GM18868 (cell line): ENCODE measurements around the gene PXYLP1.
"Not testable (repeated sequence)": the region's sequence is repeated elsewhere in the genome, so short reads cannot be mapped to it uniquely, and the experiment has no call there.

Experiments used
- ATAC-seq: cut with Tn5 transposase; IDR thresholded peaks from one replicate; pipeline ENCODE4 v1.9.1; 2021; ENCODE audit warnings: mild to moderate bottlenecking, moderate library complexity; ENCODE audit not compliant: unreplicated experiment

PXYLP1 gene

DNA sequence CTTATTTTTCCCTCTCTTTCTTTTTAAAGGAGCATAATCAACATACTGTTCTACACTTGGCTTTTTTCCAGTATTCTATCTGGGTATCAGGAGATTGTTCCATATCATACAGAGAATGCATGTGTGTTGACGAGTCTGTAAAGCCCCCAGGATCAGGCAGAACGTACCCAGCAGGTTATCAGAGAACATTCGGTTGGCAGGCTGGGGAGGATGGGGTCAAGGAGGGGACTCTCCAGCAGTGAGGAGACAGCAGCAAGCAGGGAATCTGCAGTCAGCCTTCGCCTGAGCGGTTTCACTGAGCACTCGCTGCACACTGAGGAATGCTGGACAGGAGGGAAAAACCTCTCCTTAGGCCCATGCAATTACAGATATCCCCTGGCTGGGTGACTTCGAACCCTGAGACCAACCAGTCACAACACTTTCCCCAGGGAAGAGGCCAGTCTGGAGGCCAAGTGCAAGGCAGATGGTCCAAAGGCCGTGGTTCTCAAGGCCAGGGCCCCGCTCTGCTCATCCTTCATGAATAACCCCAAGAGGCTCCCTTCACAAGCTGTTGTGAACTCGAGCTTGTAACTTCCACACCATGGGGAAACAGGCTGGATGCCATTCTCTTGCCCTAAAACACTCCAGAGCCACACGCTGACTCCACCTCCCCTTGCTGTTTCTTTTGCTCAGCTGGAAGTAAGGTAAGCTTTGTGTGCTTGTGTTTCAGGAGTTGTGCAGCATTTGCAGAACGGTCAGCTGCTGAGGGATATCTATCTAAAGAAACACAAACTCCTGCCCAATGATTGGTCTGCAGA lies 60.1 kb downstream of the PXYLP1 start:
- ATAC-seq: no peak

DNA sequence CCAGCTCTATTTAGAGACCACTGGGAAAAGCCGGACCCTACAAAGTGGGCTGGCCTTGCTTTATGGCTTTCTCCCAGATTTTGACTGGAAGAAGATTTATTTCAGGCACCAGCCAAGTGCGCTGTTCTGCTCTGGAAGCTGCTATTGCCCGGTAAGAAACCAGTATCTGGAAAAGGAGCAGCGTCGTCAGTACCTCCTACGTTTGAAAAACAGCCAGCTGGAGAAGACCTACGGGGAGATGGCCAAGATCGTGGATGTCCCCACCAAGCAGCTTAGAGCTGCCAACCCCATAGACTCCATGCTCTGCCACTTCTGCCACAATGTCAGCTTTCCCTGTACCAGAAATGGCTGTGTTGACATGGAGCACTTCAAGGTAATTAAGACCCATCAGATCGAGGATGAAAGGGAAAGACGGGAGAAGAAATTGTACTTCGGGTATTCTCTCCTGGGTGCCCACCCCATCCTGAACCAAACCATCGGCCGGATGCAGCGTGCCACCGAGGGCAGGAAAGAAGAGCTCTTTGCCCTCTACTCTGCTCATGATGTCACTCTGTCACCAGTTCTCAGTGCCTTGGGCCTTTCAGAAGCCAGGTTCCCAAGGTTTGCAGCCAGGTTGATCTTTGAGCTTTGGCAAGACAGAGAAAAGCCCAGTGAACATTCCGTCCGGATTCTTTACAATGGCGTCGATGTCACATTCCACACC lies 60.9 kb downstream of the PXYLP1 start:
- no peak for ATAC-seq

DNA sequence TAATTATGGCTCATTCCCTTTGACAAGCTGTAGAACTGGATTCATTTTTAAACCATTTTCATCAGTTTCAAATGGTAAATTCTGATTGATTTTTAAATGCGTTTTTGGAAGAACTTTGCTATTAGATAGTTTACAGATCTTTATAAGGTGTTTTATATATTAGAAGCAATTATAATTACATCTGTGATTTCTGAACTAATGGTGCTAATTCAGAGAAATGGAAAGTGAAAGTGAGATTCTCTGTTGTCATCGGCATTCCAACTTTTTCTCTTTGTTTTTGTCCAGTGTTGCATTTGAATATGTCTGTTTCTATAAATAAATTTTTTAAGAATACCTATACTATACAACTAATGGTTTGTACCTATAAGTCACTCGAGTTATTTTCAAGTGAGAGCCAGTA lies 62.7 kb downstream of the PXYLP1 start:
- no peak for ATAC-seq

DNA sequence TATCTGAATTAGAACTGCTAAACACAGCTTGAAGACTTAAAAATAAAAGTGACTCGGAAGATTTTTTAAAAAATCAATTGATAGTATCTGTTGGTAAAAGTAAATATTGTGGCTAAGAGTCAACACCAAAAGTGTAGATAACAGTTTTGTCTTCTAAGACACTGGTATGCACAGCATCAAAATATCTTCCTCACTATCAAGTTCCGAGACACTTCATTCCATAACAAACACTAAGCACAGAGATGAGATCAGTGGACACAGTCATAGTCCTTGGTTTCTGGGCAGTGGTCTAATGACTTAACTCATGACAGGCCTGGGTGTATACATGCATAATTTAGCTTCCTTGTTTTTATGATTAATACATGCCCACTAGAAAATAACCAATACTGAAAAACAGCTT lies 63.2 kb downstream of the PXYLP1 start:
- no peak for ATAC-seq

DNA sequence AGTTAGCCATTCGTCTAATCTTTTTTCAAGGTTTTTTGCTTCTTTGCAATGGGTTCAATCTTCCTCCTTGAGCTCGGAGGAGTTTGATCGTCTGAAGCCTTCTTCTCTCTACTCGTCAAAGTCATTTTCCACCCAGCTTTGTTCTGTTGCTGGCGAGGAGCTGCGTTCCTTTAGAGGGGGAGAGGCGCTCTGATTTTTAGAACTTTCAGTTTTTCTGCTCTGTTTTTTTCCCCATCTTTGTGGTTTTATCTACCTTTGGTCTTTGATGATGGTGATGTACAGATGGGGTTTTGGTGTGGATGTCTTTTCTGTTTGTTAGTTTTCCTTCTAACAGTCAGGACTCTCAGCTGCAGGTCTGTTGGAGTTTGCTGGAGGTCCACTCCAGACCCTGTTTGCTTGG lies 68.8 kb downstream of the PXYLP1 start:
- not testable (repeated sequence) for ATAC-seq

DNA sequence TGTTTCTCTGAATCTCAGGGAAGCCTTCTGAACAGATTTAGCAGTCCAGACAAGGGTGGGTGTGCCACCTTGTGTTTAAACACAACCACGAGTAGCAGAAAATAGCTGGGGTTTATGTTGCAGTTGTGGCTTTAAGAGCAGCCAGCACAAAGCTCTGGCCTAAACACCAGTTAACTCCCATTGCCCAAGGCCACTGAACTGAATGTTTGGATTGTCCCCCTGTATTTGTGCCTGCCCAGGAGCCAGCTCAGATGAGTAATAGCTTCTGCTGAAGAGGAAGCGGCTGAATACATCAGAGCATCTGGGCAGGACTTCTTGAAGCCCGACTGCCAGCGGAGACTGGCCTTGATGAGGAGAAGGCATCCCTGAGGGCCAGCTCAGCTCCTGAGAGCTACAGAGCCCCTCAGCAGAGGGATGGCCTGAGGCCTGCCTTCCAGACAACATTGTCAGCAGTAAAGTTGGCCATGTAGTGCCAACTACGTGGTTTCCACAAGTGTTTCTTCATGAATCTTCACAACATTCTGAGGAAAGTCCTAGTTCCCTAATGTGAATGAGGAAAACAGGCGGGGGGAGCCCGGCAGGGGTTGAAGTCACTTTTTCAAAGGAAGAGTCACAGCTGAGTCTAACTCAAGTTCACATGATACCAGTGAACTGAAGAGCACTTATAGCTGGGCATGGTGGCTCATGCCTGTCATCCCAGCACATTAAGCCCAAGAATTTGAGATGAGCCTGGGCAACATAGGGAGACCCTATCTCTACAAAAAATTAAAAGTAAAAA lies 70.9 kb downstream of the PXYLP1 start:
- no peak for ATAC-seq

DNA sequence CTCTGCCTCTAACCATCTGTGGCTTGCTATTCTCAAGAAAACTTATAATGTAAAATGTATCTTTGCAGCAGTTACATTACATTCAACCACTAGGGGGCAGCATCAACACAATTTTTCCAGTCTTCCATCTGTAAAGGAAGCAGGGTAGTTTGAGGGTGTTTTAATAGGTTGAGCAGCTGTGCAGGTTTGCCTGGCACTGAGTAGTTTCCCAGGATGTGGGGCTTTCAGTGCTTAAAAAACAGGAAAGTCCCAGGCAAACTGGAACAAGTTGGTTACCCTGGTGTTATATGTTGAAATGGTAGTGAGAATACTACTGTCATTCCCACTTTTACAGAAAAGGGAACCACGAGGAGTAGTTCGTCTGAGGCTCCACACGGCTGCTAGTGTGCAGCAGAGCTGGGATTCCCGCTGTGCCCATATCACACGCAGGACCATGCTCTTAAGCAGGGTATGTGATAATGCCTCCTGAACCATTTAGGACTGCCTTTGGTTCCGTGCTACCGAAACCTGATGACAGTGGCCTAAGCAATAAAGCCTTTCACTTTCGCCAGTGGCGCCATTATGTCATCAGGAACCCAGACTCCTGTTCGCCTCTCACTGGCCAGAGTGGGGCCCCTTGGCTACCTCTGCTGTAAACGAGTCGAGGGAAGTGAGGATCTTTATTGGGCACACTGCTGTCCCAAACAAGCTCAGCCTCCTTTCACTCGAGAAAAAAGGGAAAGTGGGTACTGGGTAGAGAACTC lies 72.0 kb downstream of the PXYLP1 start:
- ATAC-seq: peak; percentile 81

DNA sequence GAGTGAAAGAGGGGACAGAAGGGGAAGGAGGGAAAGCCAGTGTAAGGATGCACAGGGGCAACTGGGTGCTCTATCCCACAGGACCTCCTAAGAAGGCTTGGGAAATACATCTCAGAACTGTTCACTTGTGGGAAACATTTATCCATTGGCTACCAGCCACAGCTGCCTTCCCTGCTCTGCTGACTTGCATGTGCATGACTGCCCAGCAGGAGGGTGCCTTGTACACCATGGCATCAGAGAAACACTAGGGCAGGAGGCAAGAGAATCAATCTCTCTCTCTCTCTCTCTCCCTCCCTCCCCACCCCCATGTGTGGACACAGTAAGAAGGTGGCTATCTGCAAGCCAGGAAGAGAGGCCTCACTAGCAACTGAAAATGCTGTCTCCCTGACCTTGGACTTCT lies 73.8 kb downstream of the PXYLP1 start:
- ATAC-seq: no peak

DNA sequence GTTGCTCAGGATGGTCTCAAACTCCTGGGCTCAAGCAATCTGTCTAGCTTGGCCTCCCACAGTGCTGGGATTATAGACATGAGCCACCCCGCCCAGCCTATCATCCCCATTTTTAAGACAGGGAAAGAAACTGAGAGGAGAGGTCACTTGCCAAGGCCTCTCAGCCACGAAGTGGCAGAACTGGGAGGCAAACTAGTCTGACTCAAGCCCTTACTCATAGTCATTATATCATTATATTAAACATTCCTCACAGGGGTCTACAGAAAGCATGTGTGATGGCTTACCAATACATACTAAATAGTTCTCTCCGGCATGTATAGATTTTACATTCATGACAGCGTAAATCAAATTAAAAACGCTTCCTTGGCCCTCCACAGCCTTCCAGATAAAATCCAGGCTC lies 74.7 kb downstream of the PXYLP1 start:
- ATAC-seq: no peak

DNA sequence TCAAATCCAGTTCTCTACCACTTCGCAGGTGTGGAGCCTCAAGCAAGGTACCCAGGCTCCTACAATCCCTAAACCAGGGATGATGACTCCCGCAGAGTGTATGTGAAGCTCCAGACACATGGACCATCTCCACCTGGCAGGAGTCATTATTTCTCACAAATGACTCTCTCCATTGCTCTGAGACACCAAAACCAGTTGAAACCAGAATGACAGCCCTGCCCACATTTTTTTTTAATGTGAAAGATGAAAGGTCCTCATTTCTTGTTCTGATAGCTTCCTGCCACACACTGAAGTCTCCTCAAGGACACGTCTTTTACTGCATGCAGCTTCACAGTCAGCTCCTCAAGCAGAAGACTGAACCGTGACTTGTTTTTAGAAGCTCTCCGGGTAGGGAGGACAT lies 75.3 kb downstream of the PXYLP1 start:
- no peak for ATAC-seq

DNA sequence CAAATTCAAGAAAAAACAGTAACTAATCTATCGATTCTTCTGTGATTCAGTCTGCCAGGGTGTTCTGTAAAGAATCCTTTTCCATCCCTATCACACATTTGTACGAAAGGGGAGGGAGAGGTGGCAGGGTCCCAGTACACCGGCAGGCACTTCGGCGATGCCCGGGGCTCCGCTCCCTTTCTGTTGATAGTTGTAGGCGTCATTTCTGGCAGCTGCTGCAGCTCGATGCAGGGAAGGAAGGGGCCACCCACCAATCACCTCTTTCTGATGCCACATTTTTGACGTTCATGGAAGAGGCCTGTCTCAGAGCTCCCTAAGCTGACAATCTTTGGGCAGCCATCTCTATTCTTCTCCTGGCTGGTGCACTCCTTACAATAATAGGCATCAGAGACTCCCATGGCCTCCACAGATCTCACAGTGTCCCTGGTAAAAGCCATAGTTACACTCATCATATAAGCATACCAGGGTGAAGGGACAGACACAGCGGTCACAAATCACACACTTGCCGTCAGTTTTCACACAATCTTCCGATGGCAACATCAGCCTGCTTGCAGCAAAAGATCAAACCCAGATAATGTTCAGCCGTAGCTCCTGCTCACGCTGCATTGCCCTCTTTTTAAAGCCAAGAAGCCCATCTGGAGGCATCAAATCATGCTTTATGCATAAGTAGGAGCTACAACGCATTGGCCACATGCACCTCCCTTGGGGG lies 75.9 kb downstream of the PXYLP1 start:
- no peak for ATAC-seq

DNA sequence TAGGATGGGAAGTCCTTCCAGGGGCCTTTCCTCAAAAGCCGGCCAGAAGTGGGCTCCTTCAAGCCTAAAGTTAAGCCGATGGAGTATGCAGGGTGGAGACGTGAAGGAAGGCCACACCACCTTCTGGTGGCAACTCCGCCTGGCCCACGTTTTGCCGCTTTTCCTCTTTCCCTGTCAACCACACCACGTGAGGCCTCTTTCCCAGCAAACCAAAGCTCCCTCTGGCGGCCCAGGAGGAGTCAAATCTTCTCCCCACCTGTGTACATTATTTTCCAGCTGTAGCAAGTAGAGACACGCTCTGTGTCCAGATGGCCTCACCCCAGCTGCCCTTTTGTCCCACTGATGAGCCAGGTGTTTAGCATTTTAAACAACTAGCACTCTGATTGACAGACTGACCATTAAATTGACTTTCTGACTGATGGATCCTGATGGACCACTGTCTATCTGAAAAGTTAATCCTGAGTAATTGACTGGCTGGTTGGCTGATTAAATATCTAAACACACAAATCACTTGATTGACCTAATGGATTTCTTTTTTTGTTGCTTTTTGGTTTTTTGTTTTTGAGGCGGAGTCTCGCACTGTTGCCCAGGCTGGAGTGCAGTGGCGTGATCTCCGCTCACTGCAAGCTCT lies 77.1 kb downstream of the PXYLP1 start:
- ATAC-seq: no peak

DNA sequence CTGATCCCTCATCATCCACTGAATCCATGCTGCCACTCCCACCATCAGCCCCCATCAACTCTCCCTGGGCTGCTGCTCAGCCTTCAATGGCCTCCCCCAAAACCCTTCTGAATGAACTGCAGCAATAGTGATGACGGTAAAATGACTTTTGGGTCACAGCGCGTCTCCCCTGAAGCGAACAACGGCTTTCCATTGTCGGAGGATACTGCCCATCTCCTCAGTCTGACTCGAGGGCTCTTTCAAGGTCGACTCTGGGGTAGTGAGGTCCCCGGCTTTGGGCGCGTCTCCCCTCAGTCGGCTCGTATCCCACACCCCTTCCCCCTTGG lies 79.5 kb downstream of the PXYLP1 start:
- no peak for ATAC-seq

DNA sequence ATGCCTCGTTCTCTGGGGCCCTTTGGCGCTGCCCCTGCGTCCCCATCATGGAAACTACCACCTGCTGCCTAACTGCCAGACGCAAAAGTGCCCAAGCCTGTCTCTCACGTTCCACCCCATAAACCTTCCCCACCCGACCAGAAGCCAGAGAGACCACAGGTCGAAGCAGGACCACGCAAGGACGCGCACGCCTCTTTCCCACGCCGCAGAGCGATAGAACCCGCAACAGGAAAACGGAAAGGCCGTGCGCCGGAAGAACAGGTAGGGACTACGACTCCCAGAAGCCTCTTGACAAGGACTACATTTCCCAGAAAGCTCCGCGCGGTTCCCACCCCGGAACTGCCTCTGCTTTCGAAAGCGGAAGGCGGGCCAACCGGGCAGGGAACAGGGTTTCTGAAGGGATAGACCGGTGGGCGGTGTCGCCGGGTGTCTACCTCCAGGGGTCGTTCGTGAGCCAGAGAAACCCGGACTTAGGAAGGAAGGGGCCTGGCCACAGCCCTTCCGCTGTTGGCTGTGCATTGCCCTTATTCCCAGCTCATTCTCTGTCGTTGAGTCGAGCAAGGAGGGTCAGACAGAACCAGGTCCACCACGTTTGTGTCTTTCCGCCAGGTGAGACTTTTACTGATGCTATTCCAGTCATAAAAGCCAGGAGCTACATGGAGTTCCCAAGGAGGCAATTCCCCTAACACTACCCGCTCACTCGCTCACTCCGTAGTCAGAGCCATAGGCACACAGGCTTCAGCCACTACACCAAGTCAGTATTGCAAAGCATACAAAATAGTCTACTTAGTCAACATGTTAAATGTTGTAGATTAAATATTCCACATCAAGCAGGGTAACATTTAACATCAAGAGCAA lies 80.1 kb downstream of the PXYLP1 start:
- ATAC-seq: peak; percentile 98

DNA sequence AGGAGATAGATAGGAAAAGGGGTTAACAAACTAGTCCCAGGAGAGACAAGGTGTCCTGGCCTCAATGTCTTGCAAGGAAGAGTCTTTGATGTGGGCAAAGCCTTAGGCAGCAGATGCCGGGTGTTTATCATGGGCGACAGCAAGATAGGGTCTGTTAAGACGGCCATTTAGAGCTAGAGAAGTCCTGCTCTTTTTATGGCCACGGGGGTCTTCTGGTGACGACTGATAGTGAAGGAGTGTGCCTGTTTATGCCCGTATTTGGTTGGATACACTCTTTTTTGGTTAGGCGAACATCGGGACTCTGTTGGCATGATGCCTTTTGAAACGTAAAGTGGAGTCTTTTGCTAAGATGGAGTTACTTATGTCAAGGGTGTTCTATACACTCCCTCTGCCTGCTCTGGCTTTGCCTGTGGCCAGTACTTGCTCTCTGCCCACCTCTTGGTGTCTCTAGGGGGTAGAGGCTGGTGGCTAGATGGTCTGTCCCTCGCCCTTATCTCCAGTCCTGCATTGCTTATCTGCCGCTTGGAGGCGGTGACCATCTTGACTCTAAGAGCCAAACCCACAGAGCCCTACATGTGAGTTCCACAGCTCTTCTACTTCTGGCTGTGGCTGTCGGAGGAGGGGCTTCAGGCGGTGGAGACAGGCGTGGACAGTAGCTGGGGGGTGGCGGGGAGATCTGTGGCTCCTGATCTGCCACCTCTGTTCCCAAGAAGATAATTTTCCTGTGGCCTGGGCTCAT lies 80.9 kb downstream of the PXYLP1 start:
- no peak for ATAC-seq

DNA sequence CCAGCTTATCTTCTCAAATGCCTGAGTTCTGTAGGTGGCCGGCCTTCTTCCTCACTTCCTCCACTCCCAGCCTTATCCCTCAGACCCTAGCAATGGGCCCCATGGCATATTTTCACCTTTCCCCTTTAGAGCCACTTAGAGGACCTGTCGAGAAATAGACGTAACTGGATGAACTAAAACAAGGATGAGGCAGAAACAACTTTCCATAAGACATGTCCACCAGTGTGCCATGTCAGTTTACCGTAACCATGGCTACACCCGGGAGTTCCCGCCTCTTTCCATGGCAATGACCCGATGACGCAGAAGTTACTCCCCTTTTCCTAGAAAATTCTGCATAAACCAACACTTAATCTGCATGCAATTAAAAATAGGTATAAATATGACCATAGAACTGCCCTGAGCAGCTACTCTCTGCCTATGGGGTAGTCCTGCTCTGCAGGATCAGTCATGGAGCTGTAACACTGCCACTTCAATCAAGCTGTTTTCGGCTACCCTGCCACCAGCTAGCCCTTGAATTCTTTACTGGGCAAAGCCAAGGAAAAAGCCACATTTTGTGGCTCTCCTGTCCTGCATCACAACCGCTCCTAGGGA lies 81.6 kb downstream of the PXYLP1 start:
- ATAC-seq: no peak

DNA sequence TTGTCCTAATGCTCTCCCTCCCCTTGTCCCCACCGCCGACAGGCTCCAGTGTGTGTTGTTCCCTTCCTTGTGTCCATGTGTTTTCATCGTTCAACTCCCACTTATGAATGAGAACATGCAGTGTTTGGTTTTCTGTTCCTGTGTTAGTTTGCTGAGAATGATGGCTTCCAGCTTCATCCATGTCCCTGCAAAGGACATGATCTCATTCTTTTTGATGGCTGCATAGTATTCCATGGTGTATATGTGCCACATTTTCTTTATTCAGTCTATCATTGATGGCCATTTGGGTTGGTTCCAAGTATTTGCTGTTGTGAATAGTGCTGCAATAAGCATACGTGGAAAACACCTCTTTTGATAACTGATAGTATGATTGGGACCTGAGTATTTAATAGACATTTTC lies 82.8 kb downstream of the PXYLP1 start:
- not testable (repeated sequence) for ATAC-seq

DNA sequence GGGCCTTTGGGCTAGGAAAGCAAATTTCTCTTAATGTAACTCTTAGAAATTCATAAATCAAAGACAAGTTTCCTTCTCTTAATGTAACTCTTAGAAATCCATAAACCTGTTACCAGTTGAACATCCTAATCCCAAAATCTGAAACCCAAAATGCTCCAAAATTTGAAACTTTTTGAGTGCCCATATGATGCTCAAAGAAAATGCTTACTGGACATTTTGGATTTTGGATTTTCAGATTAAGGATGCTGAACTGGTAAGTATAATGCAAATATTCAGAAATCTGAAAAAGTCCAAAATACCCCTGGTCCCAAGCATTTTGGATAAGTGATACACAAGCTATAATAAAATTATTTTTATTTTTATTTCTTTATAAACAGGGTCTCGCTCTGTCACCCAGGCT lies 85.2 kb downstream of the PXYLP1 start:
- no peak for ATAC-seq
